Skin epidermis (tissue), 12 donors: Measurements from ENCODE around the gene PTTG1IP.

Source experiments
- H3K27ac ChIP-seq, 21 experiments: fragments of 200-600 bp; sonication (generic) in 11 of 21; one replicate each; pipeline ENCODE4 v1.5.0; 2020; ENCODE audit warnings: mild to moderate bottlenecking in 3 of 21, inconsistent platforms in 2 of 21, moderate library complexity in 2 of 21
- H3K4me3 ChIP-seq, 7 experiments: fragments of 200-600 bp; sonication (generic) in 2 of 7; one replicate each; pipeline ENCODE4 v1.5.0; 2020; ENCODE audit warnings: inconsistent platforms in 2 of 7, mild to moderate bottlenecking in 2 of 7, moderate library complexity in 1 of 7

The PTTG1IP gene

GRCh38 chr21:44817506-44817880 is 56.0 kb downstream of the PTTG1IP start:
- Histone ChIP-seq H3K27ac (peak overlapping the region in 20 of 21 experiments; percentile 81 to 98 (median 94)), H3K4me3 (peak overlapping the region; percentile 60 to 84 (median 63))

GRCh38 chr21:44816761-44817505 is 56.6 kb downstream of the PTTG1IP start:
- Histone ChIP-seq H3K4me3 (peak overlapping the region; percentile 60 to 84 (median 63)), H3K27ac (peak overlapping the region in 17 of 21 experiments; percentile 14 to 98 (median 68))

GRCh38 chr21:44815852-44816628 is 57.5 kb downstream of the PTTG1IP start:
- Histone ChIP-seq H3K4me3 (no peak overlapping the region), H3K27ac (peak overlapping the region in 9 of 21 experiments; percentile 25 to 76 (median 43))

GRCh38 chr21:44815225-44815624 is 58.3 kb downstream of the PTTG1IP start:
- Histone ChIP-seq H3K4me3 (no peak overlapping the region), H3K27ac (peak overlapping the region in 14 of 21 experiments; percentile 24 to 76 (median 33))

- Histone ChIP-seq H3K4me3 (no peak overlapping the region), H3K27ac (peak overlapping the region in 12 of 21 experiments; percentile 24 to 76 (median 38))
These were observed 58.9 kb downstream of the PTTG1IP start for GRCh38 chr21:44814498-44815023.

DNA sequence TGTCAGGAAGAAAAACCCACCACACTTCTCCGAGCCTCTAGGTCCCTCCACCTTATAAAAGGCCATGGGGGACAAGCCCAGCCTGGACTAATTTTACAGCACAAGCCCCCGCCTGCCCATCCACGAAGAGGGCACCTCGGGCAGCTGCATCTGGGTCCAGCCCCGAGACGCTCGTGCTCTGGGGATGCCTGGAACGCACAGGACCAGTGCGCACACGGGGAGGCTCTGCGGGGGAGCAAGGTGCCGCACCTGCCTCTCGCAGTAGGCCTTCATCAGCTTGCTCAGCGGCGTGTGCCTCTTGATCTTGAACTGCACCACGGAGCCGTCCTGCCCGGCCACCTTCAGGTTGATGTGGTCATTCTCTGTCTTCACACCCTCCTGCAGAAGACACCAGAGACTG is 59.8 kb downstream of the PTTG1IP start:
- peak overlapping the region in 6 of 21 experiments; percentile 3 to 71 (median 14) for H3K27ac ChIP-seq
- no peak overlapping the region for H3K4me3 ChIP-seq

DNA sequence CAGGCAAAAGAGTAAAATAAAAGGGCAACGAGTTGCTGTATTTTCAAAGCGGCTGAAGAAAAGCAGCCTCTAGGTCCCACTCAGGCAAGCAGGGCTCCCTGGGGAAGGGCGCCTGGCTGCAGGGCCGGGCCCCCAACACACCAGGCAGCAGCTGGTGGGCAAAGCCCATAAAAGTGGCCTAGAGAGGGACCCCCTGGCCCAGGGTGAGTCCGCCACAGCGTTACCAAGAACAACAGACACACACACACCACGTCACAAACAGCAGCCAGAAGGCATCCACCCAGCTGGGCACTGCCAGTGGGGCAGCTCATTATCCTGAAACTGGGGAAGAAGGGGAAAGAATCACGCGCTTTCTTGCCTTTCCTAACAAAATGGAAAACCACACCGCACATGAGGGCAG is 60.3 kb downstream of the PTTG1IP start:
- peak overlapping the region in 4 of 21 experiments; percentile 8 to 71 (median 30) for H3K27ac ChIP-seq

GRCh38 chr21:44812640-44813039 is 60.9 kb downstream of the PTTG1IP start:
- peak overlapping the region in 2 of 21 experiments; percentile 8 to 18 for H3K27ac ChIP-seq
- H3K4me3 ChIP-seq: no peak overlapping the region

More for the DNA sequence above, 60.3 kb downstream of the PTTG1IP start:
- no peak overlapping the region for H3K4me3 ChIP-seq

GRCh38 chr21:44810779-44811178 is 62.7 kb downstream of the PTTG1IP start:
- Histone ChIP-seq H3K4me3 (no peak overlapping the region), H3K27ac (no peak overlapping the region)

GRCh38 chr21:44805859-44806258 is 67.6 kb downstream of the PTTG1IP start:
- Histone ChIP-seq H3K4me3 (no peak overlapping the region), H3K27ac (no peak overlapping the region)

- H3K4me3 ChIP-seq: no peak overlapping the region
- no peak overlapping the region for H3K27ac ChIP-seq
These were observed 68.3 kb downstream of the PTTG1IP start for GRCh38 chr21:44805226-44805625.

DNA sequence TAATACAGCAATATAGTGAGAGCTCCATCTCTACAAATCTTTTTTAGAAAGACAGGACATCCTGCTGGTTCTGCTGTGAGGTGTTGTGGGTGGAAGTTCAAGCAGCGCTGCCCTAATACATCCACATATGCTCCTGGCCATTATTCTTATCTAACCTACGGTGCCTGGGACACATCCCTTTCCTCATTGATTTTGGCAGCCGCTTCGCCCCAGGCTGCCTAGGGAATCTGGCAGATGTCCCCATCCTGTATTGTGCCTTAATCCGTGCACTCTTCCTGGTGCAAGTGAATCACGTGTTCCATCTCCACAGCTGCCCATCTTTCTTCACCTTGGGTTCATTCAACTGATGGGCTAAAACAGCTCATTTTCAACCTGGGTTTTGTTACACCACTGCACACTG is 68.7 kb downstream of the PTTG1IP start:
- Histone ChIP-seq H3K27ac (no peak overlapping the region), H3K4me3 (no peak overlapping the region)

- Histone ChIP-seq H3K4me3 (no peak overlapping the region), H3K27ac (no peak overlapping the region)
These were observed 69.8 kb downstream of the PTTG1IP start for GRCh38 chr21:44803651-44804050.

DNA sequence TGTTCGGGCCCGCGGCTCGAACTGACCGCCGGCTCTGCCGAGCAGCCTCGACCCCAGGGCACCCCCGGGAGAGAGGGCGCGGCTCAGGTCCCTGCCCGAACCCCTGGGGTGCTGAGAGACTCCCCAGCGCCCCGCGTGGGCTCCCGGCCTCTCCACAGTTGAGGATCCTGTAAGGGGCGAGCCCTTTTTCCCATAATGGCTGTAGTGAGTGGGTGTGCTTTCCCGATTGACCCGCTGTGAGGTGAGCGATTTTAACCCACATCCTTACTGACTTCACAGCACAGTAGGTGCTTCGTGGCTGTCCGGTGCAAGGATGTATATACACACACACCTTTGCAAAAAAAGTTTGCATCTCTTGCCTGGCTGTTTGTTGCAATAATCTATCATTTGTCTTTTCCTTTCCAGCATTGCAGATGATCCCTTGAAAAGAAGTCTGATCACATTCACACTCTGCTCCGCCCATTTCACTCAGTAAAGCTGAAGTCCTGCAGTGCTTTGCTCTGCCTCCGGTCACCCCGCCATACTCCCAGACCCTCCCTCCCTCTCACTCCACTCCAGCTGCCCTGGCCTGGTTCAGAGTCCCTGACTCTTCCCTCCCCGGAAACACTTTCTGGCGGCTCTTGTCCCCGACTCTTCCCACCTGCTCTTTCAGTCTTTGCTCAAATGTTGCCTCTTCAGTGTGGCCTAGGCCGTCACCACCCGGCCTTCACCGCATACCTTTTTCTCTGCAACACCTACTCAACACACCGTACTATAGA is 70.9 kb downstream of the PTTG1IP start:
- peak overlapping the region in 20 of 21 experiments; percentile 71 to 91 (median 85) for H3K27ac ChIP-seq

GRCh38 chr21:44801468-44802395 is 71.8 kb downstream of the PTTG1IP start, which contains the start of gene UBE2G2:
UBE2G2 (minus strand) TSS chr21:44801820; CDS start chr21:44801748, 72 bp downstream.
- H3K27ac ChIP-seq: peak within 1 kb of the TSS; percentile 58 to 91 (median 85)
- H3K4me3 ChIP-seq: peak within 1 kb of the TSS; percentile 80 to 99 (median 92)

More for the DNA sequence above, 70.9 kb downstream of the PTTG1IP start:
- H3K4me3 ChIP-seq: peak overlapping the region; percentile 80 to 99 (median 92)

DNA sequence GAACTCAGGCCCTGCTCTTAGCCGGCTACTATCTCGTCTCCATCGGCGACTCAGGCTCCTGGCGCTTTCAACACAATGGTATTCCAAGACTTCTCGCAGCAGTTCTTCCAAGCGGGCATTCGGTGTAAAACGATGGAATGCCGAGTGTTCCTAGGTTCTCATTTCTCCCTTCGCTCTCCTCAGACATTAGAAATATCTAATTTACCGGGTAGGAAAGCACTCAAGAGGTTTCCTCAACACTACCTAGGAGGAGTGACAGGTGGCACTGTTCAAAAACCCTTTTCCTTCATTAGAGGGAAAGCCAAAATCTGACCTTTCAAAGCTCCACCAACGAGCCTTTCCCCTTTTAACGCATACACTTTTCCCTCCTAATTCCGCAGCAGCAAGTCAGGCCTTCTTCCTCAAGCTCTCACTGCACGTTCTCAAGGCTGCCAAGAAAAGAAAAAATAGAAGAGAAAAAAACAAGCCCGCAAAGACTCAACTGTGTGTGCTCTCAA is 72.5 kb downstream of the PTTG1IP start:
- Histone ChIP-seq H3K4me3 (peak overlapping the region; percentile 80 to 99 (median 92)), H3K27ac (peak overlapping the region in 20 of 21 experiments; percentile 71 to 91 (median 85))

DNA sequence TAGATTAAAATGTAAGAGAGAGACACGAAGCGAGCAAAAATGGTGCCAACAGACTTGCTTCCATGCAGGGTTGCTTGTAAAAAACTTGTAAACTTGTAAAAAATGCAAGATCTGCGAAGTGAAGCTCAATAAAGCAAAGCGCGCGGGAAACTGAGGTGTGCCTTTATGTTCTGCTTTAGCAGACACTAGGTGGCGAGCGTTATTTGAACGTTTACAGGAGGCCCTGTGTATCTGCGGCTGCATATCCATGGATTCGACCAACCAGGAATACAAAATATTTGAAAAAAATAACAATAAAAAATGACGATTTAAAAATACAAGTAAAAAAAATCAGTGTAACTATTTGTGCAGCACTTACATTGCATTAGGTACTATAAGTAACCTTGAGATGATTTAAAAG is 73.4 kb downstream of the PTTG1IP start:
- Histone ChIP-seq H3K27ac (peak overlapping the region in 1 of 21 experiments; percentile 90), H3K4me3 (peak overlapping the region in 3 of 7 experiments; percentile 89 to 99 (median 96))

DNA sequence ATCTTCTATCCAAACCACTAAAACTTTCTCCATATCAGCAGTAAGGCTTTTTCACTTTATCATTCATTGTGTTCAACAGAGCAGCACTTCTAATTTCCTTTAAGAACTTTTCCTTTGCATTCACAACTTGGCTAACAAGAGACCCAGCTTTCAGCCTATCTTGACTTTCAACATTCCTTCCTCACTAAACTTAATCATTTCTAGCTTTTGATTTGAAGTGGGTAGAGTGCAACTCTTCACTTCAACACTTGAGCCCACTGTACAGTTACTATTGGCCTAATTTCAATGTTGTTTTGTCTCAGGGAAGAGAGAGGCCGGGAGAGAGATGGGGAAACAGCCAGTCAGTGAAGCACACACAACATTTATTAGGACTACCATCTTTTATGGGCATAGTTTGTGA is 73.8 kb downstream of the PTTG1IP start:
- H3K27ac ChIP-seq: no peak overlapping the region
- no peak overlapping the region for H3K4me3 ChIP-seq
